ENCODE data around the gene USO1. TPM values are rescaled to one million over a fixed set of nuclear protein-coding genes. Genes with fewer than 3 reads are reported as not detected.

The USO1 gene
- polyA plus RNA-seq, 1 donor (not counting 4 experiments of a cell fraction or from before 2014, with no cell fraction given) = 75.4 TPM

DNA sequence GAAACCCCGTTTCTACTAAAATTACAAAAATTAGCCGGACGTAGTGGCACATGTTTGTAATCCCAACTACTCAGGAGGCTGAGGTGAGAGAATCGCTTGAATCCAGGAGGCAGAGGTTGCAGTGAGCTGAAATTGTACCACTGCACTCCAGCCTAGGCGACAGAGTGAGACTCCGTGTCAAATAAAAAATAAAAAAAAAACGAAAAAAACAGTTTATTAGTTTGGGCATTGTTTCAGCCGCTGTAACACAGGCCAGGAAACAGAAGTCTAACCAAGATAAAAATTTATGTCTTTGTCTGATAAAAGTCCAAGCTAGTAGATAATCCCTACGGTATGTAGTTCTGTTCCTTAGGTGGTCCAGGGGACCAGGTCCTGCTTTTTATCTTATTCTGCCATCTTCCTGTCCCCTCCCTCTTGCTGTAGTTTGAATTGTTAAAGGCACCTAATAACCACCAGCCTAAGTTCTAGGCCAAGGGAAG, 21.4 kb downstream of the USO1 start:
- Histone ChIP-seq H3K27me3 (ENCODE audit: control insufficient read depth, extremely low read depth, insufficient read depth, low read length) (no peaks in the 10 kb centered on the region), H3K4me3 (ENCODE audit: control insufficient read depth in 2 of 3, extremely low read depth in 1 of 3, insufficient read depth in 2 of 3, low read depth in 1 of 3, low read length in 3 of 3) (no peak overlapping the region), H3K9ac (ENCODE audit: control insufficient read depth, extremely low read depth, insufficient read depth, low read length) (no peak overlapping the region), H3K9me1 (ENCODE audit: control insufficient read depth, extremely low read depth, insufficient read depth, low read length) (peaks cover 2% of the 10 kb centered on the region), H4K20me1 (ENCODE audit: control insufficient read depth, extremely low read depth, insufficient read depth, low read length) (peaks cover 3% of the 10 kb centered on the region), H3K36me3 (ENCODE audit: control insufficient read depth in 2 of 2, extremely low read depth in 1 of 2, insufficient read depth in 2 of 2, low read length in 2 of 2) (peaks cover 0 to 4% of the 10 kb centered on the region in 2 experiments), H3K4me1 (ENCODE audit: control insufficient read depth, extremely low read depth, insufficient read depth, low read length) (peaks cover 5% of the 10 kb centered on the region), H2AFZ (ENCODE audit: control insufficient read depth, low read length) (no peak overlapping the region), H3K27ac (ENCODE audit: control insufficient read depth, insufficient read depth, low read length) (peak overlapping the region; percentile 26), H3K4me2 (ENCODE audit: control insufficient read depth, extremely low read depth, insufficient read depth, low read depth, low read length) (no peak overlapping the region), H3K9me3 (ENCODE audit: control insufficient read depth, low read depth, low read length) (no peaks in the 10 kb centered on the region), H3K79me2 (ENCODE audit: control insufficient read depth, insufficient read depth, low read length) (peaks cover 52% of the 10 kb centered on the region)
- DNase-seq (ENCODE audit: low read depth, low spot score) (no peak), FAIRE-seq (no peak)
- TF ChIP-seq EZH2 (IDR thresholded peaks at IDR 0.05; ENCODE audit: low read length) = no peak
- TF ChIP-seq, protein P1, sequence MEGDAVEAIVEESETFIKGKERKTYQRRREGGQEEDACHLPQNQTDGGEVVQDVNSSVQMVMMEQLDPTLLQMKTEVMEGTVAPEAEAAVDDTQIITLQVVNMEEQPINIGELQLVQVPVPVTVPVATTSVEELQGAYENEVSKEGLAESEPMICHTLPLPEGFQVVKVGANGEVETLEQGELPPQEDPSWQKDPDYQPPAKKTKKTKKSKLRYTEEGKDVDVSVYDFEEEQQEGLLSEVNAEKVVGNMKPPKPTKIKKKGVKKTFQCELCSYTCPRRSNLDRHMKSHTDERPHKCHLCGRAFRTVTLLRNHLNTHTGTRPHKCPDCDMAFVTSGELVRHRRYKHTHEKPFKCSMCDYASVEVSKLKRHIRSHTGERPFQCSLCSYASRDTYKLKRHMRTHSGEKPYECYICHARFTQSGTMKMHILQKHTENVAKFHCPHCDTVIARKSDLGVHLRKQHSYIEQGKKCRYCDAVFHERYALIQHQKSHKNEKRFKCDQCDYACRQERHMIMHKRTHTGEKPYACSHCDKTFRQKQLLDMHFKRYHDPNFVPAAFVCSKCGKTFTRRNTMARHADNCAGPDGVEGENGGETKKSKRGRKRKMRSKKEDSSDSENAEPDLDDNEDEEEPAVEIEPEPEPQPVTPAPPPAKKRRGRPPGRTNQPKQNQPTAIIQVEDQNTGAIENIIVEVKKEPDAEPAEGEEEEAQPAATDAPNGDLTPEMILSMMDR (optimal IDR thresholded peaks at IDR 0.05 in 1 of 3, IDR thresholded peaks at IDR 0.05 in 1 of 3, conservative IDR thresholded peaks at IDR 0.05 in 1 of 3; ENCODE audit: extremely low read depth in 1 of 3, insufficient read depth in 2 of 3, low read length in 3 of 3) = no peak
- dilution Hi-C loops (cut with MboI; ENCODE audit: extremely low pct_ligation_motif_present, low sequenced_read_pairs) = no loop called here

DNA sequence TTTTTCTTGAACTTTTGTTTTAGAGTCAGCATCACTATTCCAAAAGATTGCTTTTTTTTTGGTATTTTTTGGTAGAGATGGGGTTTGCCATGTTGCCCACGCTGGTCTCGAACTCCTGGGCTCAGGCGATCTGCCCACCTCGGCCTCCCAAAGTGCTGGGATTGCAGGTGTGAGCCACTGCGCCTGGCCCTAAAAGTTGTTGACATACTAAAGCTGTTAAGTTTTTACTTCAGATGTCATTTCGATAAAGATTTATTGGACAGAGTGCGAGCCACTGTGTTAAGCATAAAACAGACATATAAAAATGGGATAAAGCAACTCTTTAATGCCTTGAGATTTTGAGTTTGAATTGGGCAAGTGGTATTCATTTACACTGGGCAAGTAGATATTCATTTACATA, 28.3 kb downstream of the USO1 start:
- Histone ChIP-seq H3K36me3 (ENCODE audit: control insufficient read depth in 2 of 2, extremely low read depth in 1 of 2, insufficient read depth in 2 of 2, low read length in 2 of 2) (peaks cover 4 to 8% of the 10 kb centered on the region in 2 experiments), H2AFZ (ENCODE audit: control insufficient read depth, low read length) (no peak overlapping the region), H3K9me3 (ENCODE audit: control insufficient read depth, low read depth, low read length) (no peaks in the 10 kb centered on the region), H3K27ac (ENCODE audit: control insufficient read depth, insufficient read depth, low read length) (no peak overlapping the region), H3K4me3 (ENCODE audit: control insufficient read depth in 2 of 3, extremely low read depth in 1 of 3, insufficient read depth in 2 of 3, low read depth in 1 of 3, low read length in 3 of 3) (no peak overlapping the region), H3K27me3 (ENCODE audit: control insufficient read depth, extremely low read depth, insufficient read depth, low read length) (no peaks in the 10 kb centered on the region), H3K9ac (ENCODE audit: control insufficient read depth, extremely low read depth, insufficient read depth, low read length) (no peak overlapping the region), H4K20me1 (ENCODE audit: control insufficient read depth, extremely low read depth, insufficient read depth, low read length) (no peaks in the 10 kb centered on the region), H3K9me1 (ENCODE audit: control insufficient read depth, extremely low read depth, insufficient read depth, low read length) (no peaks in the 10 kb centered on the region), H3K79me2 (ENCODE audit: control insufficient read depth, insufficient read depth, low read length) (peaks cover 14% of the 10 kb centered on the region), H3K4me1 (ENCODE audit: control insufficient read depth, extremely low read depth, insufficient read depth, low read length) (no peaks in the 10 kb centered on the region), H3K4me2 (ENCODE audit: control insufficient read depth, extremely low read depth, insufficient read depth, low read depth, low read length) (no peak overlapping the region)
- dilution Hi-C loops (cut with MboI; ENCODE audit: extremely low pct_ligation_motif_present, low sequenced_read_pairs) = no loop called here
- no peak for DNase-seq (ENCODE audit: low read depth, low spot score)
- TF ChIP-seq EZH2 (IDR thresholded peaks at IDR 0.05; ENCODE audit: low read length) = no peak
- TF ChIP-seq, protein P1 (optimal IDR thresholded peaks at IDR 0.05 in 1 of 3, IDR thresholded peaks at IDR 0.05 in 1 of 3, conservative IDR thresholded peaks at IDR 0.05 in 1 of 3; ENCODE audit: extremely low read depth in 1 of 3, insufficient read depth in 2 of 3, low read length in 3 of 3) = no peak
- FAIRE-seq = no peak
